ENCODE measurements around the gene SLC36A4.

GRCh38 chr11:93159721-93160120 lies 38.1 kb downstream of the SLC36A4 start:
- TF ChIP-seq CTCF (IDR thresholded peaks at IDR 0.05) (no peak), POLR2A (IDR thresholded peaks at IDR 0.05) (no peak)

Data from prostate gland (tissue), 2 donors.